ENCODE results near the gene TRAPPC3. TPM values are rescaled to one million over a fixed set of nuclear protein-coding genes. Genes with fewer than 3 reads are reported as not detected.

Gene TRAPPC3
- total RNA-seq, 4 donors from 2014 or later = 101 to 156 (median 148) TPM

- no peak overlapping the region for H3K4me3 ChIP-seq (replicated peaks in 1 of 3)
- DNase-seq = no peak
- H3K36me3 ChIP-seq = no peaks in the 10 kb centered on the region
- no peak overlapping the region for H3K27ac ChIP-seq
- H3K4me1 ChIP-seq = peaks cover 5 to 19% of the 10 kb centered on the region in 2 donors
- H3K9me3 ChIP-seq = no peaks in the 10 kb centered on the region
- no peak for TF ChIP-seq CTCF (IDR thresholded peaks at IDR 0.05)
- TF ChIP-seq POLR2A (IDR thresholded peaks at IDR 0.05) = no peak
- intact Hi-C loops (cut with DNase I) = no loop called here
- WGBS, 2 donors = 83 to 85% methylated on average over 21 of the region's 21 CpGs
- no peaks in the 10 kb centered on the region for H3K27me3 ChIP-seq
Measured at GRCh38 chr1:36126005-36126716, 23.1 kb downstream of the TRAPPC3 start.

GRCh38 chr1:36125129-36125991, 23.9 kb downstream of the TRAPPC3 start, which contains the start of gene COL8A2:
Gene COL8A2 (minus strand): TSS chr1:36125222. CDS start chr1:36100242, 24,980 bp downstream.
- no peaks in the 10 kb centered on the region for H3K36me3 ChIP-seq
- peak within 1 kb of the TSS in 1 of 3 donors; percentile 35 for H3K4me3 ChIP-seq (replicated peaks in 1 of 3)
- intact Hi-C loops (cut with DNase I) = no loop called here
- no peaks in the 10 kb centered on the region for H3K9me3 ChIP-seq
- no peaks in the 10 kb centered on the region for H3K27me3 ChIP-seq
- TF ChIP-seq POLR2A (IDR thresholded peaks at IDR 0.05) (peak in 1 of 2 donors; percentile 37), CTCF (IDR thresholded peaks at IDR 0.05) (no peak)
- 28 to 32% methylated on average over 25 of the region's 77 CpGs for WGBS, 2 donors
- peak; percentile 80 to 83 for DNase-seq
- H3K4me1 ChIP-seq = peaks cover 5 to 19% of the 10 kb centered on the region in 2 donors
- peak within 1 kb of the TSS in 1 of 3 donors; percentile 45 for H3K27ac ChIP-seq

- Histone ChIP-seq H3K9me3 (no peaks in the 10 kb centered on the region), H3K36me3 (no peaks in the 10 kb centered on the region), H3K27ac (no peak overlapping the region), H3K27me3 (no peaks in the 10 kb centered on the region), H3K4me1 (peaks cover 5 to 19% of the 10 kb centered on the region in 2 donors), H3K4me3 (replicated peaks in 1 of 3) (peak overlapping the region in 1 of 3 donors; percentile 35)
- no peak for TF ChIP-seq CTCF (IDR thresholded peaks at IDR 0.05)
- TF ChIP-seq POLR2A (IDR thresholded peaks at IDR 0.05) = no peak
- DNase-seq = no peak
- intact Hi-C loops (cut with DNase I) = no loop called here
- WGBS, 2 donors = 66 to 69% methylated on average over 12 to 13 of the region's 42 CpGs
Measured at GRCh38 chr1:36124404-36125128, 24.7 kb downstream of the TRAPPC3 start.

- no peak overlapping the region for H3K27ac ChIP-seq
- no peak overlapping the region for H3K4me3 ChIP-seq (replicated peaks in 1 of 3)
- WGBS, 2 donors = 66 to 74% methylated on average over 6 to 8 of the region's 8 CpGs
- intact Hi-C loops (cut with DNase I) = no loop called here
- H3K9me3 ChIP-seq = no peaks in the 10 kb centered on the region
- no peaks in the 10 kb centered on the region for H3K27me3 ChIP-seq
- peaks cover 5 to 19% of the 10 kb centered on the region in 2 donors for H3K4me1 ChIP-seq
- no peak for DNase-seq
- no peak for TF ChIP-seq CTCF (IDR thresholded peaks at IDR 0.05)
- TF ChIP-seq POLR2A (IDR thresholded peaks at IDR 0.05) = no peak
- H3K36me3 ChIP-seq = no peaks in the 10 kb centered on the region
Measured at GRCh38 chr1:36123356-36123755, 25.9 kb downstream of the TRAPPC3 start.
